Measurements from ENCODE around the gene TPM2. TPM values are rescaled to one million over a fixed set of nuclear protein-coding genes. Genes with fewer than 3 reads are reported as not detected.

TPM2 gene
- total and polyA plus RNA-seq, 4 donors = 4.2 to 31.4 (median 14.0) TPM

- TF ChIP-seq SP1 (IDR thresholded peaks at IDR 0.05) = no peak
- peak in 1 of 2 donors; percentile 5 for TF ChIP-seq RXRA (IDR thresholded peaks at IDR 0.05)
- no peaks in the 10 kb centered on the region for H3K27me3 ChIP-seq (ENCODE audit: control insufficient read depth in 4 of 4, insufficient read depth in 4 of 4, low read length in 3 of 4)
These were observed 1.0 kb upstream of the TPM2 start for GRCh38 chr9:35690614-35691333.

GRCh38 chr9:35690294-35690613, 529 bp upstream of the TPM2 start:
- 9% methylated on average over 21 of the region's 21 CpGs for WGBS
- H3K9me3 ChIP-seq (ENCODE audit: control insufficient read depth in 4 of 4, low read length in 3 of 4) = no peaks in the 10 kb centered on the region
- H3K4me3 ChIP-seq (ENCODE audit: low read depth in 1 of 3, low read length in 3 of 3) = peak overlapping the region; percentile 15 to 85 (median 26)
- no peak overlapping the region for H3K9ac ChIP-seq (ENCODE audit: low read depth in 1 of 2, low read length in 2 of 2)
- H3K27me3 ChIP-seq (ENCODE audit: control insufficient read depth in 4 of 4, insufficient read depth in 4 of 4, low read length in 3 of 4) = no peaks in the 10 kb centered on the region
- peaks cover 0 to 2% (median 0%) of the 10 kb centered on the region in 4 donors for H3K36me3 ChIP-seq (ENCODE audit: control insufficient read depth in 4 of 4, insufficient read depth in 3 of 4, low read depth in 1 of 4, low read length in 3 of 4)
- no peak for DNase-seq (ENCODE audit: low spot score)
- H3K4me1 ChIP-seq (ENCODE audit: control insufficient read depth in 4 of 4, insufficient read depth in 4 of 4, low read length in 3 of 4) = peaks cover 0 to 10% (median 5%) of the 10 kb centered on the region in 4 donors
- TF ChIP-seq YY1 (IDR thresholded peaks at IDR 0.05) (no peak), RXRA (IDR thresholded peaks at IDR 0.05) (no peak), EGR1 (IDR thresholded peaks at IDR 0.05; ENCODE audit: low read depth in 2 of 2) (no peak), ATF3 (IDR thresholded peaks at IDR 0.05) (no peak), RAD21 (IDR thresholded peaks at IDR 0.05) (no peak), CTCF (IDR thresholded peaks at IDR 0.05; ENCODE audit: low read depth, low read length, missing input control) (no peak), FOXA2 (IDR thresholded peaks at IDR 0.05) (no peak), NR2F2 (IDR thresholded peaks at IDR 0.05) (no peak), FOXA1 (IDR thresholded peaks at IDR 0.05) (no peak), MAX (IDR thresholded peaks at IDR 0.05) (no peak)
- H3K27ac ChIP-seq (ENCODE audit: low read depth in 1 of 2, low read length in 2 of 2) = peak overlapping the region; percentile 77 to 81

More at GRCh38 chr9:35690614-35691333, 1.0 kb upstream of the TPM2 start:
- Histone ChIP-seq H3K9me3 (ENCODE audit: control insufficient read depth in 4 of 4, low read length in 3 of 4) (no peaks in the 10 kb centered on the region), H3K4me1 (ENCODE audit: control insufficient read depth in 4 of 4, insufficient read depth in 4 of 4, low read length in 3 of 4) (peaks cover 0 to 10% (median 5%) of the 10 kb centered on the region in 4 donors), H3K27ac (ENCODE audit: low read depth in 1 of 2, low read length in 2 of 2) (peak overlapping the region; percentile 77 to 81), H3K36me3 (ENCODE audit: control insufficient read depth in 4 of 4, insufficient read depth in 3 of 4, low read depth in 1 of 4, low read length in 3 of 4) (peaks cover 0 to 3% (median 1%) of the 10 kb centered on the region in 4 donors), H3K4me3 (ENCODE audit: low read depth in 1 of 3, low read length in 3 of 3) (peak overlapping the region; percentile 59 to 85 (median 77)), H3K9ac (ENCODE audit: low read depth in 1 of 2, low read length in 2 of 2) (peak overlapping the region in 1 of 2 donors; percentile 47)
- WGBS = 2% methylated on average over 61 of the region's 61 CpGs
- DNase-seq (ENCODE audit: low spot score) = no peak

GRCh38 chr9:35688558-35689541, 875 bp downstream of the TPM2 start:
- Histone ChIP-seq H3K4me3 (ENCODE audit: low read depth in 1 of 3, low read length in 3 of 3) (peak overlapping the region in 1 of 3 donors; percentile 22), H3K27ac (ENCODE audit: low read depth in 1 of 2, low read length in 2 of 2) (peak overlapping the region in 1 of 2 donors; percentile 12), H3K4me1 (ENCODE audit: control insufficient read depth in 4 of 4, insufficient read depth in 4 of 4, low read length in 3 of 4) (peaks cover 0 to 10% (median 5%) of the 10 kb centered on the region in 4 donors), H3K9me3 (ENCODE audit: control insufficient read depth in 4 of 4, low read length in 3 of 4) (no peaks in the 10 kb centered on the region), H3K9ac (ENCODE audit: low read depth in 1 of 2, low read length in 2 of 2) (no peak overlapping the region), H3K36me3 (ENCODE audit: control insufficient read depth in 4 of 4, insufficient read depth in 3 of 4, low read depth in 1 of 4, low read length in 3 of 4) (peaks cover 0 to 2% (median 0%) of the 10 kb centered on the region in 4 donors), H3K27me3 (ENCODE audit: control insufficient read depth in 4 of 4, insufficient read depth in 4 of 4, low read length in 3 of 4) (no peaks in the 10 kb centered on the region)
- 90% methylated on average over 12 of the region's 12 CpGs for WGBS
- DNase-seq (ENCODE audit: low spot score) = no peak
- TF ChIP-seq CTCF (IDR thresholded peaks at IDR 0.05; ENCODE audit: low read depth, low read length, missing input control) (no peak), MAX (IDR thresholded peaks at IDR 0.05) (no peak), TAF1 (conservative IDR thresholded peaks at IDR 0.05) (no peak), NR2F2 (IDR thresholded peaks at IDR 0.05) (no peak)
